Common myeloid progenitor, CD34-positive (primary cell): Measurements from ENCODE around the gene OGA. TPM values are rescaled to one million over a fixed set of nuclear protein-coding genes. Genes with fewer than 3 reads are reported as not detected.

Source experiments
- CTCF ChIA-PET: fragments of 350-600 bp; sonication (Branson Sonifier 250); formaldehyde crosslinking; loops from one replicate; lab custom pipeline; 2021; ENCODE audit warnings: antibody characterized with exemption; lab: Charles Lee
- POLR2A ChIA-PET: fragments of 350-600 bp; sonication (Branson Sonifier 250); formaldehyde crosslinking; loops from one replicate; lab custom pipeline; 2021; ENCODE audit warnings: antibody characterized with exemption; lab: Charles Lee
- DNase-seq, 3 donors: peaks; one replicate each; pipeline versions ENCODE4 v3.0.0 to v3.0.0-alpha.2; 2013
- H3K27ac ChIP-seq, 2 experiments: 1 replicate in 1 of 2; 2 replicates in 1 of 2; pipeline ENCODE4 v1.7.0; 2013; ENCODE audit warnings: inconsistent platforms in 2 of 2, low read length in 2 of 2, mild to moderate bottlenecking in 2 of 2, low read depth in 1 of 2, moderate library complexity in 1 of 2; ENCODE audit not compliant: severe bottlenecking in 2 of 2, insufficient read depth in 1 of 2, poor library complexity in 1 of 2
- H3K27me3 ChIP-seq, 5 experiments: replicated peaks in 2 of 5; 1 replicate in 3 of 5; 2 replicates in 2 of 5; pipeline versions ENCODE4 v1.6.1 to v1.7.0; 2013; ENCODE audit warnings: low read length in 4 of 5, mild to moderate bottlenecking in 2 of 5, moderate library complexity in 2 of 5, inconsistent platforms in 1 of 5; ENCODE audit not compliant: insufficient read depth in 5 of 5, control insufficient read depth in 4 of 5
- H3K36me3 ChIP-seq, 4 experiments: 1 replicate in 2 of 4; 2 replicates in 2 of 4; pipeline versions ENCODE4 v1.6.1 to v1.7.0; 2013; ENCODE audit warnings: low read length in 3 of 4, control low read depth in 1 of 4, mild to moderate bottlenecking in 1 of 4; ENCODE audit not compliant: control insufficient read depth in 4 of 4, insufficient read depth in 4 of 4
- H3K4me1 ChIP-seq, 4 experiments: 1 replicate in 3 of 4; 2 replicates in 1 of 4; pipeline versions ENCODE4 v1.6.1 to v1.7.1; 2013; ENCODE audit warnings: low read length in 3 of 4, mild to moderate bottlenecking in 3 of 4, control low read depth in 1 of 4, inconsistent platforms in 1 of 4, moderate library complexity in 1 of 4; ENCODE audit not compliant: control insufficient read depth in 4 of 4, insufficient read depth in 4 of 4; ENCODE audit errors: control extremely low read depth in 1 of 4
- H3K4me3 ChIP-seq, 7 experiments: 1 replicate in 4 of 7; 2 replicates in 3 of 7; pipeline versions ENCODE4 v1.5.1 to v1.7.0; 2013; ENCODE audit warnings: mild to moderate bottlenecking in 7 of 7, low read length in 6 of 7, moderate library complexity in 6 of 7, inconsistent platforms in 2 of 7, low read depth in 2 of 7, control low read depth in 1 of 7; ENCODE audit not compliant: insufficient read depth in 4 of 7, control insufficient read depth in 1 of 7; ENCODE audit errors: extremely low read depth in 1 of 7
- H3K9me3 ChIP-seq, 5 experiments: 1 replicate in 4 of 5; 2 replicates in 1 of 5; pipeline versions ENCODE4 v1.6.1 to v1.7.1; 2013; ENCODE audit warnings: low read length in 4 of 5, mild to moderate bottlenecking in 2 of 5, inconsistent platforms in 1 of 5, low read depth in 1 of 5, moderate library complexity in 1 of 5; ENCODE audit not compliant: control insufficient read depth in 4 of 5, insufficient read depth in 2 of 5; ENCODE audit errors: control extremely low read depth in 1 of 5
- WGBS: methylation state at CpG from one replicate; pipeline ENCODE4 v1.1.5; 2013; ENCODE audit not compliant: insufficient coverage; 5-methylcytosine and 5-hydroxymethylcytosine counted together
- polyA plus RNA-seq: library from polyadenylated mRNA; unstranded; fragments of 120-200 nt; gene quantifications from one replicate; pipeline ENCODE4 v1.2.1, GENCODE V29; 2013

OGA gene
- 162 TPM for polyA plus RNA-seq

DNA sequence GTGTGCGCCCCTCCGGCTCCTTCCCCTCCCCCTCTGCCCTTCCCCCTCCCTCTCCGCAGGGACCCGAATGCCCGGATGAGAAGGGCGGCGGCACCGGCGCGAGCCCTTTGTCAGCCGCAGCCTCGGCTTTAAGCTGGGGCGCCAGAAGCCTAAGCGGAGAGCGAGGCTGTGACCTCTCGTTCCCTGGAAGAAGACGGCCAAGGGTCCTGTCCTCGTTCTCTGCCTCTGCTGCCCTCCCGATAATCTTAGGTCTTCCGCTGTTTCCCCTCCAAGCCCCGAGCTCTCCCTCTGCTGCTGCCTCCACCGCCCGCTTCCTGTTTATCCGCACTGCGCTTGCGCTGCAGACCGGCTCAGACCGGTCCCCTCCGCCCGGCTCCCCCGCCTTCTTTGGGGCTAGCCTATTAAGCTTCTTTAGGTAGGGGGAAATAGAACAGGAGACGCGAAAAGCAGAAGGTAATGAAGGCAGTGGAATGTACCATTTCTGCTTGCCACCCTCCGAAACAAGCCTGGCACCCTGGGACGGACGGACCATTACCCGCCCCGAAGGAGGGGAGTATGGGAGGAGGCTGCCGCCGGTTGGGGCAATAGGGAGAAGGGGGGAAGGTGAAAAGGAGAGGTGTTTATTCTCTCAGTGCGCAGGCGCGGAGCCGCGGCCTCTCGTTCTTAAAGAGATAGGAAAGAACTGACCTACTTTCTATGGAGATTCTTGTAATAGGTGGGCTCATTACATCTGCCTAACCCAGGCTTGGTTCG, at the start of gene OGA:
TSS of gene OGA (minus strand) at position 326 of the 753 bp plus-strand sequence. CDS start 422 bp downstream, outside the sequence.
- Histone ChIP-seq H3K27me3 (no peaks in the 10 kb centered on the region), H3K9me3 (no peaks in the 10 kb centered on the region), H3K36me3 (peaks cover 0 to 2% (median 1%) of the 10 kb centered on the region in 4 experiments), H3K4me1 (peaks cover 19 to 48% (median 30%) of the 10 kb centered on the region in 4 experiments), H3K4me3 (peak within 1 kb of the TSS; percentile 83 to 98 (median 96)), H3K27ac (peak within 1 kb of the TSS; percentile 81 to 89)
- peak; percentile 100 for DNase-seq
- ChIA-PET POLR2A (interaction anchor here (1.2 to 1.4 kb wide), 2 partner anchors 9 to 11 kb away, joined by 4 read pairs; no protein-coding TSS in a partner anchor), CTCF (interaction anchor here (0.7 to 5.8 kb wide), 10 partner anchors 9 to 192 kb away, joined by 3 to 27 read pairs (median 4); no protein-coding TSS in a partner anchor)
- 0% methylated on average over 19 of the region's 47 CpGs for WGBS

DNA sequence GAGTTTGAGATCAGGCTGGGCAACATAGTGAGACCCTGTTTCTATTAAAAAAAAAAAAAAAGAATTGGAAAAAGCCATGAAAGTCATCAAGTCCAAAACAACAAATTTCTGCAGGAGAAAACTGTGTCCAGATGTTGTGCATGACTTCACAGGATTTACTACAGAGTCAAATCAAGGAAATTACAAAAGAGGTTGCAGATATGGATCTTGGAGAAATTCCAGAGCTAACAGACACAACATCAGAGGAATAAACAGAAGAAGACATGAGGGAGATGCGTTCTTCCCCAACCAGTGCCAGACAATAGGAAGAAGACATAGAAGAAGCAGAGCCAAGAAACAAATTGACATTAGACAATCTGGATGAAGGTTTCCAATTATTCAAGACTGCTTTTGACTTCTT, 49.7 kb upstream of the OGA start:
- Histone ChIP-seq H3K27ac (no peak overlapping the region), H3K36me3 (peaks cover 0 to 5% (median 0%) of the 10 kb centered on the region in 4 experiments), H3K27me3 (no peaks in the 10 kb centered on the region), H3K9me3 (peaks cover 0 to 5% (median 0%) of the 10 kb centered on the region in 5 experiments), H3K4me3 (no peak overlapping the region), H3K4me1 (no peaks in the 10 kb centered on the region)
- CTCF ChIA-PET = interaction anchor here (0.9 kb wide), 1 partner anchor 143 kb away, joined by 3 read pairs; no protein-coding TSS in a partner anchor
- POLR2A ChIA-PET = no interaction called here
- no peak for DNase-seq
- 100% methylated on average over 1 of the region's 1 CpG for WGBS

DNA sequence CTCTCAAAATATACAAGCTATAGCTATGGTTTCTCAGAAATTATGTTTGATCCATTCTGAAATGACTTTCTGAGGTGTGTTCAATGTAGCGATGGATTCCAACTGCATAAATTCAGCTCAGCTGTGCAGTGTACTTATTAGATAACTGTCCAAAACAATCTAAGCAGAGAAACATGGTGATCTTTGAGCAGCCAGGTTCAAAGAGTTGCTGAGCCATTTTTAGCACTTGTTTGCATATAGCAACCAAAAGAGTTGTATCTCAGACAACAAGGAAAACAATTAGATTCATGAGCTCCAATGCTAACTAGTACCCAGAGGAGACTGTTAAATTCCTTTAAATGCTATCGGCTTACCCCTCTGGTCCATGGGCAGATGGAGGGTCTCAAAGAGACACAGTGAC, 41.3 kb upstream of the OGA start:
- no peaks in the 10 kb centered on the region for H3K27me3 ChIP-seq
- ChIA-PET POLR2A (interaction anchor here (0.8 kb wide), 1 partner anchor 291 kb away, joined by 3 read pairs; no protein-coding TSS in a partner anchor), CTCF (interaction anchor here (2.0 to 3.0 kb wide), 4 partner anchors 10 to 20 kb away, joined by 5 to 15 read pairs (median 10); no protein-coding TSS in a partner anchor)
- DNase-seq = no peak
- peaks cover 0 to 10% (median 0%) of the 10 kb centered on the region in 4 experiments for H3K4me1 ChIP-seq
- H3K36me3 ChIP-seq = peaks cover 2 to 12% (median 6%) of the 10 kb centered on the region in 4 experiments
- H3K27ac ChIP-seq = no peak overlapping the region
- H3K9me3 ChIP-seq = peaks cover 2 to 12% (median 6%) of the 10 kb centered on the region in 5 experiments
- no peak overlapping the region for H3K4me3 ChIP-seq
- WGBS = 100% methylated on average over 1 of the region's 2 CpGs

DNA sequence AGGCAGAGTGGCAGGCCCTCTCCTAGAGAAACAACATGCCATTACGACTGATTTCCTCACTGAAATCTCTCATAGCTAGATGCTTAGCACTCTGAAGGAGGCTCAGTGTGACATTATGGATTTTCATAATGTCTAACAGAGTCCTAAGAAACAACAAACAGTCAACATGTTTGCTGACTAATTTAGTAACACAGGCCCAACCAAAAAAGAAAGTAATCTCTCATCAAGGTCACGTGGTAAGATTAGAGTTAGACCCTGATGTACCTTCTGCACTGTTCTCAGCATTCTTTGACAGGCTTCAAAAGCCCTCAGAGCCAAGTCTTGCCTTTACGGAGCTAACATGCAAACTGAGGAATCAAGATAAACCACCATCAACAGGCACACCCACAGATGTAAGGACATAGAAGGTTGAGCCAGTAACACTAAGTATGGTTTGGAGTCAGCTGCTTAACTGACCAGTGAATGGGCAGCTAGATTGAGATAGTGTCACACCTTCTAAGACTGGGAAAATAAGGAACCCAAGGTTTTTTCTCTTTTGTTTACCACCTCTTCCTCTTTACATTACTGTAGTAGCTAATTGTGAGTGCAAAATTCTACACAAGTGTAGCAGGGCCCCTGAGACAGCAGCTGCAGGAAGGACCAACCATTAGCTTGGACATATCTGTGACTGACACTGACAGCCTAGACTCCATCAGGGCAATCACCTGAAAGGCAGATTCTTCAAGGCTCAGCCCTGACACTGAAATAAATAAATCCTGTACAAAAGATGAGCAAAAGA, 40.7 kb upstream of the OGA start:
- Histone ChIP-seq H3K4me1 (peaks cover 0 to 10% (median 0%) of the 10 kb centered on the region in 4 experiments), H3K9me3 (peaks cover 2 to 12% (median 6%) of the 10 kb centered on the region in 5 experiments), H3K4me3 (no peak overlapping the region), H3K27me3 (no peaks in the 10 kb centered on the region), H3K27ac (no peak overlapping the region), H3K36me3 (peaks cover 2 to 12% (median 6%) of the 10 kb centered on the region in 4 experiments)
- WGBS = 100% methylated on average over 2 of the region's 3 CpGs
- ChIA-PET CTCF (interaction anchor here (1.0 to 3.0 kb wide), 6 partner anchors 10 to 144 kb away, joined by 4 to 15 read pairs (median 6); no protein-coding TSS in a partner anchor), POLR2A (interaction anchor here (0.8 kb wide), 1 partner anchor 291 kb away, joined by 3 read pairs; no protein-coding TSS in a partner anchor)
- no peak for DNase-seq

DNA sequence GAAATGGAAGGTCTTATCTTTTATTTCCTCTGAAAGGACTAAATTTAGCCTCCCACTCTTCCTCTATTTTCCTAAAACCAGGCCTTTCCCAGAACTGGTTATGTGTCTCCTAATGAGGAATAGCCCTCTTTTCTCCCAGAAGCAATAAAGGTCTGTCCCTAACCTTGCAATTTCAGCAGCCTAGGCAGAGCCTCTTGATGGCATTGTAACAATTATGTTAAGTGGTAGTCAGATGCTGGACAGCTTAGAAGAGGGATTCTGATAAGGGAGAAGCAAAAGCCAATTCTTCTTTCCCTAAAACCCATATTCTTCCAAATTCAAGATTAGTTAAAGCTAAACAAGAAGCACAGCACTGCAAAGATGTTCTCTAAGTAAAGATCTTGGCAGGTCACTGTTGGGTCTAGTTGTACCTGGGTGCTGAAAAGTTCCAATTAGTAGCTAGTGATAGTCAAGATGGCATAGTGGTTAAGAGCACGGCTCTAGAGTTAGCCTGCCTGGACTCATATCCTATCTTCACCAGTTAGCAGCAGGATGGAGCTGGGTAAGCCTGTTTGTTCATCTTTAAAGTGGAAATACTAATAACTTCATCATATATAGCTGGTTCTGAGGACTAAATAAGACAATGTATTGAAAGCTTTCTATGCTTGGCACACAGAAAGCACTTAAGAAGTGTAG, 39.7 kb upstream of the OGA start:
- Histone ChIP-seq H3K4me3 (no peak overlapping the region), H3K27ac (no peak overlapping the region)
- CTCF ChIA-PET = interaction anchor here (1.0 to 3.0 kb wide), 6 partner anchors 9 to 153 kb away, joined by 3 to 15 read pairs (median 4); no protein-coding TSS in a partner anchor

DNA sequence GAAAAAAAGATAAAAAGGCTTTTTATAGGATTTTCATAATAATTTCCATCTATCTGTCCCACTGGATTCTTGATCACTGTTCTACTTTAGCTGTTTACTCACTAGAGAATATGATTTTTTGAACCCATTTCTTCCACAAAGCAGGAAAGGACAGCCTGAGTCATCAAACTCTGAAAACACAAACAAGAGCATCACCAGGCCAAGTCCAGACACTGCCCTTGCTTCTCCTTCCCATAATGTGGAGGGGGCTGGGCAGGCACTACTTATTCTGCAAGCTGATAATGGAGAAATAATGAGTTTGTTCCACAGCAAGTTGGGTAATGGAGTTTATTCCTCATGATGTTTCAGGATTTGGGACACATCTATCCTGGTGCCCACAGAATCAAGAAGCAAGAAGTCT, 38.4 kb upstream of the OGA start:
- peaks cover 0 to 10% (median 0%) of the 10 kb centered on the region in 4 experiments for H3K4me1 ChIP-seq
- H3K9me3 ChIP-seq = peaks cover 2 to 12% (median 6%) of the 10 kb centered on the region in 5 experiments
- no peak for DNase-seq
- H3K36me3 ChIP-seq = peaks cover 2 to 9% (median 5%) of the 10 kb centered on the region in 4 experiments
- no peak overlapping the region for H3K27ac ChIP-seq
- ChIA-PET POLR2A (no interaction called here), CTCF (interaction anchor here (0.9 to 2.8 kb wide), 6 partner anchors 14 to 154 kb away, joined by 3 to 11 read pairs (median 5); no protein-coding TSS in a partner anchor)
- no peaks in the 10 kb centered on the region for H3K27me3 ChIP-seq
- H3K4me3 ChIP-seq = no peak overlapping the region

More for the DNA sequence above, 39.7 kb upstream of the OGA start:
- peaks cover 2 to 12% (median 6%) of the 10 kb centered on the region in 4 experiments for H3K36me3 ChIP-seq
- peaks cover 0 to 10% (median 0%) of the 10 kb centered on the region in 4 experiments for H3K4me1 ChIP-seq
- POLR2A ChIA-PET = no interaction called here
- no peaks in the 10 kb centered on the region for H3K27me3 ChIP-seq
- DNase-seq = no peak
- peaks cover 2 to 12% (median 6%) of the 10 kb centered on the region in 5 experiments for H3K9me3 ChIP-seq
- no CpG with 5 or more reads among the region's 1 CpG for WGBS
